Lung (tissue), 12 donors: ENCODE data around the gene IL12A. TPM values are rescaled to one million over a fixed set of nuclear protein-coding genes. Genes with fewer than 3 reads are reported as not detected.

Experiments used
- ATAC-seq: fragments of 200-7000 bp; cut with Tn5 transposase; one replicate; pipeline ENCODE4 v1.9.1; 2020; ENCODE audit warnings: moderate number of reproducible peaks; ENCODE audit not compliant: insufficient read depth, low FRiP score
- DNase-seq, 3 donors: peaks; one replicate each; pipeline ENCODE4 v3.0.0-alpha.2; 2013 to 2017
- H3K27ac ChIP-seq, 2 donors: one replicate each; pipeline ENCODE4 v1.5.1; 2013; ENCODE audit warnings: mild to moderate bottlenecking in 2 of 2, moderate library complexity in 2 of 2, control low read depth in 1 of 2, inconsistent platforms in 1 of 2, low read depth in 1 of 2, low read length in 1 of 2
- H3K27me3 ChIP-seq, 3 donors: one replicate each; pipeline ENCODE4 v1.5.1; 2013; ENCODE audit warnings: low read length in 2 of 3; ENCODE audit not compliant: control insufficient read depth in 3 of 3, insufficient read depth in 3 of 3
- H3K36me3 ChIP-seq, 4 donors: one replicate each; pipeline ENCODE4 v1.5.1; 2013; ENCODE audit warnings: low read length in 4 of 4, mild to moderate bottlenecking in 1 of 4, moderate library complexity in 1 of 4; ENCODE audit not compliant: control insufficient read depth in 4 of 4, insufficient read depth in 4 of 4
- H3K4me1 ChIP-seq, 5 donors: one replicate each; pipeline ENCODE4 v1.5.1; 2013; ENCODE audit warnings: low read length in 5 of 5, mild to moderate bottlenecking in 2 of 5, moderate library complexity in 1 of 5; ENCODE audit not compliant: control insufficient read depth in 5 of 5, insufficient read depth in 5 of 5
- H3K4me3 ChIP-seq: one replicate; pipeline ENCODE4 v1.5.1; 2013; ENCODE audit warnings: mild to moderate bottlenecking, control low read depth, moderate library complexity
- H3K9ac ChIP-seq, 2 donors: one replicate each; pipeline ENCODE4 v1.5.1; 2013; ENCODE audit warnings: low read length in 2 of 2, control low read depth in 1 of 2; ENCODE audit not compliant: insufficient read depth in 1 of 2
- H3K9me3 ChIP-seq, 4 donors: one replicate each; pipeline ENCODE4 v1.5.1; 2013; ENCODE audit warnings: low read length in 3 of 4, mild to moderate bottlenecking in 1 of 4, moderate library complexity in 1 of 4; ENCODE audit not compliant: control insufficient read depth in 4 of 4, insufficient read depth in 3 of 4
- CTCF ChIP-seq: IDR thresholded peaks from 2 replicates; pipeline ENCODE4 v1.5.1; 2012; ENCODE audit warnings: mild to moderate bottlenecking; ENCODE audit errors: control extremely low read depth, extremely low read depth
- WGBS, 2 donors: extraction: QIAGEN DNeasy Blood & Tissue Kit; methylation state at CpG; one replicate each; pipeline ENCODE4 v1.1.7; 2013; 5-methylcytosine and 5-hydroxymethylcytosine counted together
- polyA plus RNA-seq, 2 donors: library from polyadenylated mRNA; stranded (reverse); fragments of 200-250 nt; gene quantifications; one replicate each; pipeline ENCODE4 v1.2.1, GENCODE V29; 2013
- total RNA-seq, 2 donors: library from RNA; depleted of rRNA in 1 of 2; stranded (reverse); fragments of >200 nt in 1 of 2; gene quantifications; one replicate each; pipeline ENCODE4 v1.2.1, GENCODE V29; 2014 to 2021
- donor health status: control.
- donor health status: control.
- donor health status: Bipolar disorder and iron deficiency.
- donor health status: healthy.
- donor health status: DM: yes; HTN: yes; CAD: no.

The IL12A gene
- total and polyA plus RNA-seq, 4 donors = 0.67 to 3.3 (median 1.9) TPM

DNA sequence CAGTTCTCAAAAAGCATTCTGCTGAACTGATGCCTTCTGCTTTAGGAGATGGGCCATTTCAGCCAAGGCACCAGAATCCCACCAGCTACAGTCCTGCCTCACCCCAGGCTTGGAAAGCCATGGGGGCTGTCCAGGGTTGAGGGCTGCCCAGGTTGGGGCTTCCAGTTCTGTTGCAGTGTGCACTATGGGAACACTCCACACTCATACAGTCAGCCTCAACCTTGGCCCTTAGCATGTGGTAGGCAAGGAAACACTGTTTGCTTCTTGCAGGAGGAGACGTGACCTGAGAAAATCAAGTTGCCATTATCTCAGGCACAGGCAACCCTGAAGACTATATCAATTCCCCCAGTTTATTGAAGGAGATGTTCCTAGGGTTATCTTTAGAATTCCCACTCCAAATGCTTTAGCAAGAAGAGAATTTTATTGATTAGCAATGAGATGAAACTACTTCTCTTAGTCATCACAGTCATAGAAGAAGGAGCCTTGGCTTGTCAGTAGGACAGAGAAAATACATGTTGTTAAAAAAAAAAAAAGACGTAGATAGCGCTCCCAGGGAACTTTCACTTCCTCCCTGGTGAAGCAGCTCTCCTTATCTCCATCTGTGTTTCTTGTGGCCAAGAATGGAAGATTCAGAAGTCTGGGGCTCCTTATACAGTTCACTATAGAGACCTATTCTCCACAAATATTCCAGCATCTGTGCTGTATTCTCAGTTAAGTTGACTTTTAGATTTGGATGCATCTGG lies 38.3 kb upstream of the IL12A start:
- Histone ChIP-seq H3K27me3 (no peaks in the 10 kb centered on the region), H3K27ac (no peak overlapping the region), H3K4me3 (no peak overlapping the region), H3K9me3 (no peaks in the 10 kb centered on the region), H3K4me1 (peaks cover 0 to 2% (median 0%) of the 10 kb centered on the region in 5 donors), H3K9ac (no peak overlapping the region), H3K36me3 (no peaks in the 10 kb centered on the region)
- DNase-seq = no peak
- no peak for TF ChIP-seq CTCF
- WGBS, 2 donors = 41 to 61% methylated on average over 3 of the region's 3 CpGs
- no peak for ATAC-seq

GRCh38 chr3:159951540-159951939 lies 37.1 kb upstream of the IL12A start:
- H3K27ac ChIP-seq = no peak overlapping the region
- H3K9me3 ChIP-seq = no peaks in the 10 kb centered on the region
- TF ChIP-seq CTCF = no peak
- ATAC-seq (no peak), DNase-seq (no peak)
- WGBS, 2 donors = 68 to 75% methylated on average over 2 of the region's 2 CpGs
- no peaks in the 10 kb centered on the region for H3K27me3 ChIP-seq
- H3K4me3 ChIP-seq = no peak overlapping the region
- peaks cover 0 to 2% (median 0%) of the 10 kb centered on the region in 5 donors for H3K4me1 ChIP-seq
- H3K36me3 ChIP-seq = no peaks in the 10 kb centered on the region
- H3K9ac ChIP-seq = no peak overlapping the region

DNA sequence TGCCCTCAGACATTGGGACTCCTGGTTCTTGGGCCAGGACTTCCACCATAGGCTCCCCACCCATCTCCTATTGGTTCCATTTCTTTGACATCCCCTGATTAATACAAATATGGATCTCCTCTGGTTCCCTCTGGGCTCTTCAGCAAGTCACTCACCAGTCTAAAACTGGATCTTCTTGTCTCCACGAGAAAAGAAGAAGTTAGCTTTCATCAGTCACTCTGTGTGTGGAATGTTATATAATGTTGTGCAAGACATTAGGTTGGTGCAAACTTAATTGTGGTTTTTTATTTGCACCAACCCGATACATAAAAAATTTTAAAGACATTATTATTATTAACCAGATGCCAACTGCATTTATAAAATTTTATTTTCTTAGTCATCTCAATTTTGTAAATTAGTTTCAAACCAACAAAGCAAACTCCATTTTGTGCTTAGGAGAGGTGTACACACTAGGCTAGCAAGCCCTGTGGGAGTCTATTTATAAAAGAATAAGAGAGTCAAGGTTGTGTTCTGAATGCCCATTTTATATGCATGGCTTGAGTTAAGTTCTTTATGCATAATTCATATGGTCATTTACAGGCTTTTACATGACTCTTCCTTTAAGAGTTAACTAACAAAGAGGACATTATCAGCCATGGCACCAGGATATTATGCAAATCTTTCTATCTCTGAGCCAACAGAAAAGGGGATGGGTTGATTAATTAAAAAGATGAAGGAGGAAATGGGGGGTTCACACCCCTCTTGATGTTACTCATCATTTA lies 35.1 kb upstream of the IL12A start:
- Histone ChIP-seq H3K9ac (no peak overlapping the region), H3K9me3 (peaks cover 0 to 2% (median 0%) of the 10 kb centered on the region in 4 donors), H3K36me3 (no peaks in the 10 kb centered on the region), H3K4me1 (peaks cover 0 to 2% (median 0%) of the 10 kb centered on the region in 5 donors), H3K27me3 (no peaks in the 10 kb centered on the region), H3K4me3 (no peak overlapping the region), H3K27ac (no peak overlapping the region)
- DNase-seq (no peak), ATAC-seq (no peak)
- 26 to 66% methylated on average over 2 of the region's 2 CpGs for WGBS, 2 donors
- TF ChIP-seq CTCF = no peak
